Skeletal muscle satellite cell (primary cell): ENCODE results near the gene TBC1D19.

Source experiments
- H3K27me3 ChIP-seq: 2 replicates; pipeline ENCODE4 v1.7.0; 2013; ENCODE audit warnings: low read length; ENCODE audit not compliant: control insufficient read depth, insufficient read depth
- H3K36me3 ChIP-seq: 2 replicates; pipeline ENCODE4 v1.7.0; 2013; ENCODE audit warnings: mild to moderate bottlenecking, control low read depth, low read length; ENCODE audit not compliant: insufficient read depth
- H3K4me1 ChIP-seq: 2 replicates; pipeline ENCODE4 v1.7.0; 2013; ENCODE audit warnings: low read length; ENCODE audit not compliant: control insufficient read depth, insufficient read depth
- H3K4me2 ChIP-seq: 2 replicates; pipeline ENCODE4 v1.7.0; 2013; ENCODE audit warnings: mild to moderate bottlenecking, low read length
- H3K4me3 ChIP-seq: 2 replicates; pipeline ENCODE4 v1.7.0; 2013; ENCODE audit warnings: low read length
- H3K9ac ChIP-seq: 2 replicates; pipeline ENCODE4 v1.7.0; 2013; ENCODE audit warnings: mild to moderate bottlenecking, low read depth, low read length, moderate library complexity
- H3K9me3 ChIP-seq: replicated peaks from 2 replicates; pipeline ENCODE4 v1.7.0; 2013; ENCODE audit warnings: mild to moderate bottlenecking, control low read depth, low read length

The TBC1D19 gene

DNA sequence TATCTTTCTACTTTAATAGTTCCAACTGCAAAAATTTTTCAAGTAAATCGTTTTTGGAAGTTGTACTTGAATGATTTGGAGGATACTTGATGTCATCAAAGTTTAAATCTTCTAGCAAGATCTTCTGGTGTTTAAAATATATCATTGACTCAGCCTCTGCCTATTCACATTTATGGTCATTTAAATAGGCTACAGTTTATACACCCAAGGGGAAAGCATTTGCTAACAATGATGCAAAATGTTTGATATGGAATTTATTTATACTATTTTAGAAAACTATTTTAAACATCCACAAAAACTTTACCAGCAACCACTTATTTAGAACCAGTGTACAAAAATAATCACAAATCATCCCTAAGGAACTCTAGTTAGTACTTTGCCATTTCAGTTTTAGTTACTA, 153.5 kb downstream of the TBC1D19 start:
- H3K36me3 ChIP-seq, result peaks cover 30% of the 10 kb centered on the region
- no peak overlapping the region for H3K9ac ChIP-seq
- H3K4me2 ChIP-seq, result no peak overlapping the region
- H3K4me1 ChIP-seq, result no peaks in the 10 kb centered on the region
- H3K4me3 ChIP-seq, result no peak overlapping the region
- no peaks in the 10 kb centered on the region for H3K9me3 ChIP-seq
- no peaks in the 10 kb centered on the region for H3K27me3 ChIP-seq

DNA sequence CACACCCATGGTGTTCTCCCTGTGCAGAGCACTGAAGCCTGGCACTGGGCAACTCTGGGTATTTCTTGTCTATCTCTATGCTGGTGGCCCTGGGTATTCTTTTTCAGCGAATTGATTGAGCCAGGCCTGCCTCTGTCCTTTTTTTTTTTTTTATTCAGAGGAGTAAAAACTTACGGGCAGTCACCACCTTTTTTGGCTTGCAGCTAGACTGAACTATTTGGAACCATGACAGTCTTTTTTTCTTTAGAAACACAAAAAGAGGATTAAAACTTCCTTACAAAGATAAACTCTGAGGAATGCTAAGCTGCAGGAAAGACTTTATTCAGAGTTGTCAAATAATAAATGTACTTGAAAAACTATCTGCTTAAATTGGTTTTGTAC, 157.6 kb downstream of the TBC1D19 start:
- H3K4me2 ChIP-seq, result no peak overlapping the region
- peaks cover 44% of the 10 kb centered on the region for H3K36me3 ChIP-seq

DNA sequence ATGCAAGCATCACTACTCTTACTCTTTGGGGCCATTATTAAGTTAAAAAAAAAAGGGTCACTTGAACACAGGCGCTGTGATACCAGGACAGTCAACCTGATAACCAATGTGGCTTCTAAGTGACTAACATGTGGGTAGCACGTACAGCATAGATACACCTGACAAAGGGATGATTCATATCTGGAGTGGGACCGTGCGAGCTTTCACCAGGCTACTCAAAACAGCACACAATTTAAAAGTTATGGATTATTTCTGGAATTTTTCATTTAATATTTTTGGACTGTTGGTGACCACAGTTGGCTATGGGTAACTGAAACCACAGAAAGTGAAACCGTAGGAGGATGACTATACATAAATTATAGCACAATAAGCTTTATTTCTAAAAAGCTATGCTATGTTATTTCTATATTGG, 162.9 kb downstream of the TBC1D19 start:
- Histone ChIP-seq H3K9me3 (no peaks in the 10 kb centered on the region), H3K9ac (no peak overlapping the region), H3K27me3 (no peaks in the 10 kb centered on the region)

More for the DNA sequence above, 157.6 kb downstream of the TBC1D19 start:
- Histone ChIP-seq H3K4me1 (no peaks in the 10 kb centered on the region), H3K4me3 (no peak overlapping the region), H3K27me3 (no peaks in the 10 kb centered on the region), H3K9me3 (no peaks in the 10 kb centered on the region), H3K9ac (no peak overlapping the region)

DNA sequence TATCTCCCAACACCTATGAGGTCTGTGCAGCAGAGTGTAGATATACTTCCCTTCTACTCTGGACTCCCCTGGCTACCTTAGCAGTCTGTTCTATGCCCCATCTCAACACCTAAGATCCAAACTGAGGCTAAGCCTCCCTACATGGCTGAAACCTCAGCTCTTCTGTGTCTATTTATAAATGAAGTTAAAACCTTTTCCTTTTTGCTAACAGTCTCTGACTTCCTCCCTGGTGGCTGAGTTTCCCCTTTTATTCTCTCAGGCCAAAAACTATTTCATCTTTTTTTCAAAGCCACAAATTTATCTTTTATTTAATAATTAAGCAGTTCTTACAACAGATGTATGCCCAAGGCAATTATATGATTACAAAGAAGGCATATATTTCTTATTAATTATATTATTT, 164.9 kb downstream of the TBC1D19 start:
- Histone ChIP-seq H3K27me3 (no peaks in the 10 kb centered on the region), H3K9ac (no peak overlapping the region), H3K4me2 (no peak overlapping the region), H3K4me3 (no peak overlapping the region), H3K36me3 (peaks cover 59% of the 10 kb centered on the region), H3K9me3 (no peaks in the 10 kb centered on the region), H3K4me1 (peaks cover 11% of the 10 kb centered on the region)

More for the DNA sequence above, 162.9 kb downstream of the TBC1D19 start:
- peaks cover 68% of the 10 kb centered on the region for H3K36me3 ChIP-seq
- H3K4me1 ChIP-seq, result peaks cover 4% of the 10 kb centered on the region
- H3K4me3 ChIP-seq, result no peak overlapping the region
- no peak overlapping the region for H3K4me2 ChIP-seq

DNA sequence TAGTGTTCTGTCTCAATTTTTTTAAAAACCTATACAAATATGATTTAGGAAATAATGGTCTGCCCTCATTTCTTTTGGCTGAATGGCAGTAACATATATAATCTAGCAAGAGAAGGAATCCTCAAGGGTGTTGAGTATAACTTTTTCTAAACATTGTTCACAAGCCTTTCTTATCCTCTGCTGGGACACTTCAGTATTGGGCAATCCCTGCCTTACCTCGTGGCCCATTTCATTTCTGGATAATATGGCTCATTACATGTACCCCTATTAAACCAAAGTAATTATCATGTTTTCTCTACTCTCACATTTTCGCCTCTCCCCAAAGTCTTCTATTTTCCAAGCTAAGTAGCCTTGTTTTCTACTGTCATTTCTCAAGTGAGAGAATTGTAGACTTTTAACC, 166.0 kb downstream of the TBC1D19 start:
- Histone ChIP-seq H3K4me2 (no peak overlapping the region), H3K4me1 (peaks cover 13% of the 10 kb centered on the region), H3K9me3 (no peaks in the 10 kb centered on the region), H3K36me3 (peaks cover 69% of the 10 kb centered on the region), H3K9ac (no peak overlapping the region), H3K27me3 (no peaks in the 10 kb centered on the region), H3K4me3 (no peak overlapping the region)

DNA sequence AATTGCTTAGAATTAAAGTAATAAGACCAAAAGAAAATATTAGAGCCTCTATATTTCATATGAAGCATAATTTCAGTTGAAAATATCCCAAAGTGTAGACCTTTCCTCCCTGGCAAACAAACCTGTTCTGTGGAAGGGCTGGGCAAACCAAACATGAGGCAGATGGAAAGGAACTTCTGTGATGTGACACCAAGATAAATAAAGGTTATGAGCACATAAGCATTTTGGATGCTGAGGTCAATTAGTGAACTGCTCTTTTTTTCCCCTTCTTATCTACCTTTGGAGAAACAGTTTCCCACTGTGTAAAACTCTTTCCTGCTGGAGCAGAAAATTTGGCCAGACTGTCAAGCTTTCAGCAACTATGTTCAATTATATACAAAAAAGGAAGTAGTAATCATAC, 167.1 kb downstream of the TBC1D19 start:
- Histone ChIP-seq H3K27me3 (no peaks in the 10 kb centered on the region), H3K4me2 (no peak overlapping the region), H3K4me1 (peaks cover 13% of the 10 kb centered on the region), H3K36me3 (peaks cover 76% of the 10 kb centered on the region), H3K9ac (no peak overlapping the region), H3K9me3 (no peaks in the 10 kb centered on the region), H3K4me3 (no peak overlapping the region)

DNA sequence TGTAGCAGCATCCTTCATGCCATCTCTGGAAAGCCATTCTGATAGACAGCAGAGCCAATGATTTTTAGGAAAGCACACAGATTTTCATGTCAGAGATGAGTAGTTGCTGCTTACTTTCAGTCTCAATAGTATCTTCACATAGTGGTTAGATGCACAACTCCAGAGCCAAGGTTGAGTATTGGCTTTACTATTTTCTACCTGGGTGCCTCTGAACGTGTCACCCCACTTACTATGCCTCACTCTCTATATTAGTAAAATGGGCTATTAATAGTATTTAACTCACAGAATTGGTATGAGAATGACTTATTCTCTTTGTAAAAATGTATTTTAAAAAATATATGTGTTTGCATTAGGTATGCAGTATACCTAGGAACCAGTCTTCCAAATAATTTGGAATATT, 168.0 kb downstream of the TBC1D19 start:
- H3K4me3 ChIP-seq, result no peak overlapping the region
- peaks cover 75% of the 10 kb centered on the region for H3K36me3 ChIP-seq
- H3K4me1 ChIP-seq, result peaks cover 12% of the 10 kb centered on the region
- H3K4me2 ChIP-seq, result no peak overlapping the region
- H3K9me3 ChIP-seq, result no peaks in the 10 kb centered on the region
- no peak overlapping the region for H3K9ac ChIP-seq
- no peaks in the 10 kb centered on the region for H3K27me3 ChIP-seq

DNA sequence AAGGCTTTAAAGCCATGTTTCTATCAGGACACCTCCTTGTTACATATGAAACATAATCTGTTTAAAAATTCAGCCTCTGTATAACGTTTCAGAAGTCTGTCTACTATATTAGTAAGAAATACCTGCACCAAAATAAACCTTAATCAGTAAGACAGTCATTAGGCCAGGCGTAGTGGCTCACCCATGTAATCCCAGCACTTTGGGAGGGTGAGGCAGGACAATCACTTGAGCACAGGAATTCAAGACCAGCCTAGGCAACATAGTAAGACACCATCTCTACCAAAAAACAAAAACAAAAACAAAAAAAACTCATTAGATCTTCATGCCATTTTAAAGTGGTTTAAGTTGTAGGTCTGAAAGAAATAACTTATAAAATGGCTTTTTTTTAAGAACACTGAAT, 169.3 kb downstream of the TBC1D19 start:
- Histone ChIP-seq H3K9me3 (no peaks in the 10 kb centered on the region), H3K36me3 (peaks cover 80% of the 10 kb centered on the region), H3K4me1 (peaks cover 9% of the 10 kb centered on the region), H3K4me2 (no peak overlapping the region), H3K9ac (no peak overlapping the region), H3K27me3 (no peaks in the 10 kb centered on the region), H3K4me3 (no peak overlapping the region)

DNA sequence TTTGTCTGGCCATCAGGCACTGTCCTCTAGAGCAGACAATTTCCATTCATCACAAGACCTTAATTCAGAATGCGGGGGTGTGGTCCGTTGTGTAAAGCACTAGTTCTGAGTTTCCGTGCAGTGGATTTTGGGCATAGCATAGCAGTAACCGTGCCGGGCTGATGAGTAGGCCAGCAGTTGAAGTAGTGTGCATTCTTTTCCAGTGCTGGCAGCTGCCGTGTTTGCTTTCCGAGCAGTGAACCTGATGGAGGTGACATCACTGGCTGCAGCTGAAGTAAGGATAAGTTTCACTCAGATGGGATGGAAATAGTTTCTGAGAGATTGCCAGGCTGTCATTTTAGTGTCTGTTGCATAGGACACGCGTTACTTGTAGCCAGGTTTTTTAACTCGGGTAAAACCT, 169.7 kb downstream of the TBC1D19 start:
- Histone ChIP-seq H3K9me3 (no peaks in the 10 kb centered on the region), H3K4me2 (no peak overlapping the region), H3K4me3 (no peak overlapping the region), H3K27me3 (no peaks in the 10 kb centered on the region), H3K36me3 (peaks cover 76% of the 10 kb centered on the region), H3K9ac (no peak overlapping the region), H3K4me1 (peaks cover 9% of the 10 kb centered on the region)

DNA sequence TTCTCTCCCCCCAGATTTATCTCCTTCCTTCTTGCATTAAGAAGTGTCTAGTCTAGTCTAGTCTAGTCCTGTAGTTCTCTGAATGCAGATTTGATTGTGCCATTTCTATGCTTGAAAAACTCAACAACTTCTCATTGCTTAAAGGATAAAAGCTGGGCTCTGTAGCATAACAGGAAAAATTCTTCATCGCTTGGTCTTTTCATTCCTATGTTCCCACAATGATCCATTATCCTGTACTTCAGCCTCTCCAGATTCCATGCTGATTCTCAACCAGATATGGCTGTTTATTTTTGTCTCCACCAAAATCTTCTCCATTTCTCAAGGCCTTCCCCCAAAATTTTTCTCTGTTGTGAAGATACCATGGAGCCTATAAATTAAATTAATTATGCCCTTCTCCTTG, 173.9 kb downstream of the TBC1D19 start:
- Histone ChIP-seq H3K36me3 (peaks cover 56% of the 10 kb centered on the region), H3K9ac (no peak overlapping the region), H3K4me2 (no peak overlapping the region), H3K4me1 (peaks cover 9% of the 10 kb centered on the region), H3K4me3 (no peak overlapping the region), H3K9me3 (no peaks in the 10 kb centered on the region), H3K27me3 (no peaks in the 10 kb centered on the region)

DNA sequence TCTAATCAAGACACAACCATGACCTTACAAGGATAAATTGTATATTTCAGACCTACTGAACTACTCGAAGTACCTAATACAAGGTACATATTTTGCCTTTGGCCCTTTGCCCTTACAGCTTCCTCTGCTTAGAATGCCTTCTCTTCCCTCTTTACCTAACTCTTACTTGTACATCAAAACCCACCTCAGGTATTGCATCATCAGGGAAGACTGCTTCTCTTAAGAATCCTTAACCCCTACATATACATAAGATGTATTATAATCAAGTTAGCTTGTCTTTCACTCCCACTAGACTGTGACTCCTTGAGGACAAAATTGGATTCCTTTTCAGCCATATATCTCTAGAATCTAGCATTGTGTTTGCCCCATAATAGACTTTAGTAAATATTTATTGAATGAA, 175.0 kb downstream of the TBC1D19 start:
- H3K9me3 ChIP-seq, result no peaks in the 10 kb centered on the region
- H3K4me1 ChIP-seq, result peaks cover 1% of the 10 kb centered on the region

DNA sequence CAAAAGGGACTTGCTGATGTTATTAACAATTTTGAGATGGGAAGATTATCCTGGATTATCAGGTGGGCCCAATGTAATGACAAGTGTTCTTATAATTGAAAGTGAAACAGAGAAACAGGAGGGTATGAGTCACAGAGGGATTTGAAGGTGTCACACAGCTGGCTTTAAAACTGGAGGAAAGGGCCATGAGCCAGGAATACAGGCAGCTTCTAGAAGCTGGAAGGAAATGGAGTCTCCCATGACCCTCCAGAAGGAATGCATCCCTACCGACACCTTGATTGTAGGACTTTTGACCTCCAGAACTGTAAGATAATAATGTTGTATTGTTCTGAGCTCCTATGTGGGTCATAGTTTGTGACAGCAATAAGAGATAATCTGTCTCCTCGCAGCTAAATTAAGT, 178.8 kb downstream of the TBC1D19 start:
- H3K9me3 ChIP-seq, result no peaks in the 10 kb centered on the region
- no peak overlapping the region for H3K9ac ChIP-seq
- no peak overlapping the region for H3K4me3 ChIP-seq
- H3K36me3 ChIP-seq, result peaks cover 59% of the 10 kb centered on the region
- H3K4me1 ChIP-seq, result peaks cover 3% of the 10 kb centered on the region
- H3K27me3 ChIP-seq, result no peaks in the 10 kb centered on the region
- H3K4me2 ChIP-seq, result no peak overlapping the region

More for the DNA sequence above, 175.0 kb downstream of the TBC1D19 start:
- no peak overlapping the region for H3K4me3 ChIP-seq
- H3K4me2 ChIP-seq, result no peak overlapping the region
- H3K27me3 ChIP-seq, result no peaks in the 10 kb centered on the region
- H3K36me3 ChIP-seq, result peaks cover 64% of the 10 kb centered on the region
- no peak overlapping the region for H3K9ac ChIP-seq
